ENCODE measurements around the gene EXOSC7. TPM values are rescaled to one million over a fixed set of nuclear protein-coding genes. Genes with fewer than 3 reads are reported as not detected.

The EXOSC7 gene
- total RNA-seq, 2 donors from 2014 or later, result 61.2 to 69.4 TPM

DNA sequence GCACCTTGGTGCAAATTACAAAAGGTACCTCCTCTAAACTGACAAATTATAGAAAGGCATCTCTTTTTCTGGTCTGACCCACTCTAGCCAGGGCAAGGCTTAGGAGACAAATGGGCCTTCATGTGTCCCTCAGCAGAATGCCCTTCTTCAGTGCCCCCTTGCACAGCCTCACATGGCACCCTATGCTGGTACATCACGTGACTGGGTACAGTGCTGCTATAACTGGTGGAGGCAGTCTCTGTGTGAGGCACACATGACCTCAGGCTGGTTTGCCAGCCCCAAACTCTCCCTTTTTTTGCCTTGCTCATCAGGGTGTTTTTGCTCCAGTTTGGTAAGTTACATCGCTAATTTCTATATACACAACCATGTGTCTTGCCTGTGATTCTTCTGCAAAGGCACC lies 53.2 kb downstream of the EXOSC7 start:
- H3K4me1 ChIP-seq (ENCODE audit: control insufficient read depth, insufficient read depth, low read length), result peaks cover 5% of the 10 kb centered on the region
- H3K9me3 Mint-ChIP-seq, result no peaks in the 10 kb centered on the region
- H3K27me3 ChIP-seq (ENCODE audit: control insufficient read depth, insufficient read depth, low read length, poor library complexity, severe bottlenecking), result peaks cover 55% of the 10 kb centered on the region
- no peak overlapping the region for H3K27ac Mint-ChIP-seq
- H3K4me3 ChIP-seq (ENCODE audit: low read length), result no peak overlapping the region
- no peak overlapping the region for H3K4me3 Mint-ChIP-seq
- H3K9ac ChIP-seq (ENCODE audit: extremely low read depth, low read length, poor library complexity, severe bottlenecking), result no peak overlapping the region
- 96 to 100% methylated on average over 1 to 2 of the region's 2 CpGs for WGBS, 2 experiments (ENCODE audit: insufficient coverage in 1 of 2, insufficient read length in 1 of 2)
- H3K27ac ChIP-seq (ENCODE audit: low read depth, low read length), result no peak overlapping the region
- no peaks in the 10 kb centered on the region for H3K36me3 ChIP-seq (ENCODE audit: control insufficient read depth, insufficient read depth, low read length)
- H3K36me3 Mint-ChIP-seq (ENCODE audit: low read depth), result no peaks in the 10 kb centered on the region
- TF ChIP-seq, protein P1, sequence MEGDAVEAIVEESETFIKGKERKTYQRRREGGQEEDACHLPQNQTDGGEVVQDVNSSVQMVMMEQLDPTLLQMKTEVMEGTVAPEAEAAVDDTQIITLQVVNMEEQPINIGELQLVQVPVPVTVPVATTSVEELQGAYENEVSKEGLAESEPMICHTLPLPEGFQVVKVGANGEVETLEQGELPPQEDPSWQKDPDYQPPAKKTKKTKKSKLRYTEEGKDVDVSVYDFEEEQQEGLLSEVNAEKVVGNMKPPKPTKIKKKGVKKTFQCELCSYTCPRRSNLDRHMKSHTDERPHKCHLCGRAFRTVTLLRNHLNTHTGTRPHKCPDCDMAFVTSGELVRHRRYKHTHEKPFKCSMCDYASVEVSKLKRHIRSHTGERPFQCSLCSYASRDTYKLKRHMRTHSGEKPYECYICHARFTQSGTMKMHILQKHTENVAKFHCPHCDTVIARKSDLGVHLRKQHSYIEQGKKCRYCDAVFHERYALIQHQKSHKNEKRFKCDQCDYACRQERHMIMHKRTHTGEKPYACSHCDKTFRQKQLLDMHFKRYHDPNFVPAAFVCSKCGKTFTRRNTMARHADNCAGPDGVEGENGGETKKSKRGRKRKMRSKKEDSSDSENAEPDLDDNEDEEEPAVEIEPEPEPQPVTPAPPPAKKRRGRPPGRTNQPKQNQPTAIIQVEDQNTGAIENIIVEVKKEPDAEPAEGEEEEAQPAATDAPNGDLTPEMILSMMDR (conservative IDR thresholded peaks at IDR 0.05), result no peak
- peaks cover 14% of the 10 kb centered on the region for H3K4me1 Mint-ChIP-seq
- H3K27me3 Mint-ChIP-seq (ENCODE audit: insufficient read depth), result peaks cover 84% of the 10 kb centered on the region
- no peaks in the 10 kb centered on the region for H3K9me3 ChIP-seq (ENCODE audit: control insufficient read depth, low read length)
- no peak for DNase-seq

DNA sequence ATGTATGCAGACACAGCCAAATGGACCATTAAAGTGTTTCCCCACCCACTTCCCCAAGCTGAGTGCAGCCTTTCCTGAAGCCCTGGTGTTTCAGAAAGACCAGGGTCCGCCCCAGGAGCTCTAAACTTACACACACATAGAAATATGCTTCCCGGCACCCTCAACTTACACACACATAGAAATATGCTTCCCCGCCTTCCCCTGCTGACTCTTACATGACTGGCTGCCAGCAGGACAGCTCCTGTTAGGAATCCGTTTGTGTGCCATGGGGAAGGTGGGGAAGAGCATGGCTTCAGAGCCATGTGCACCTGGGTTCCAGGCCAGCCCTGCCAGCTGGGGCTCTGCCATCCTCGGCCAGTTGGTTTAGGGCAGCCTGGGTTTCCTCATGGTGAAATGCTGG lies 53.6 kb downstream of the EXOSC7 start:
- Mint-ChIP-seq H3K27me3 (ENCODE audit: insufficient read depth) (peaks cover 84% of the 10 kb centered on the region), H3K9me3 (no peaks in the 10 kb centered on the region), H3K4me1 (peaks cover 9% of the 10 kb centered on the region), H3K4me3 (no peak overlapping the region), H3K27ac (no peak overlapping the region), H3K36me3 (ENCODE audit: low read depth) (no peaks in the 10 kb centered on the region)
- Histone ChIP-seq H3K27me3 (ENCODE audit: control insufficient read depth, insufficient read depth, low read length, poor library complexity, severe bottlenecking) (peaks cover 57% of the 10 kb centered on the region), H3K9ac (ENCODE audit: extremely low read depth, low read length, poor library complexity, severe bottlenecking) (no peak overlapping the region), H3K36me3 (ENCODE audit: control insufficient read depth, insufficient read depth, low read length) (no peaks in the 10 kb centered on the region), H3K4me1 (ENCODE audit: control insufficient read depth, insufficient read depth, low read length) (peaks cover under 1% of the 10 kb centered on the region), H3K27ac (ENCODE audit: low read depth, low read length) (no peak overlapping the region), H3K9me3 (ENCODE audit: control insufficient read depth, low read length) (no peaks in the 10 kb centered on the region), H3K4me3 (ENCODE audit: low read length) (no peak overlapping the region)
- 84 to 86% methylated on average over 1 to 5 of the region's 5 CpGs for WGBS, 2 experiments (ENCODE audit: insufficient coverage in 1 of 2, insufficient read length in 1 of 2)
- TF ChIP-seq, protein P1 (conservative IDR thresholded peaks at IDR 0.05), result no peak
- no peak for DNase-seq

DNA sequence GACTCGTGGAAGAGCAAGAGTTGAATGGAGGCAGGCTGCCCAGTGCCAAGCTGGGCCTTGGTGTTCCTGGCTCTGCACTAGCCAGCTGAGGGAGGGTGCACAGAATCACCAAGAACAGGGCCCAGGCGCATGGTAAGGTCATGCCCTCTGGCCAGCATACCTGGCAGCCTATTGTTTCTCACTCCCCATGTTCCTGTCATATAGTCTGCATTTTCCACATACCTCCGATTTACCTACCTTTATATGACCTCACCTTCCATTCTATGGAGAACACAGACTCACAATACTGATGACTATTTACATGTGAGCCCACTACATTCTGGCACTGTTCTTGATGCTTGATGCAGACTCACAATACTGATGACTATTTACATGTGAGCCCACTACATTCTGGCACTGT lies 55.5 kb downstream of the EXOSC7 start:
- Mint-ChIP-seq H3K4me3 (no peak overlapping the region), H3K9me3 (no peaks in the 10 kb centered on the region), H3K36me3 (ENCODE audit: low read depth) (no peaks in the 10 kb centered on the region), H3K4me1 (peaks cover 8% of the 10 kb centered on the region), H3K27ac (no peak overlapping the region), H3K27me3 (ENCODE audit: insufficient read depth) (peaks cover 84% of the 10 kb centered on the region)
- 88 to 98% methylated on average over 2 to 3 of the region's 3 CpGs for WGBS, 2 experiments (ENCODE audit: insufficient coverage in 1 of 2, insufficient read length in 1 of 2)
- H3K4me3 ChIP-seq (ENCODE audit: low read length), result no peak overlapping the region
- TF ChIP-seq, protein P1 (conservative IDR thresholded peaks at IDR 0.05), result no peak
- H3K27me3 ChIP-seq (ENCODE audit: control insufficient read depth, insufficient read depth, low read length, poor library complexity, severe bottlenecking), result peaks cover 57% of the 10 kb centered on the region
- no peaks in the 10 kb centered on the region for H3K9me3 ChIP-seq (ENCODE audit: control insufficient read depth, low read length)
- no peaks in the 10 kb centered on the region for H3K4me1 ChIP-seq (ENCODE audit: control insufficient read depth, insufficient read depth, low read length)
- H3K9ac ChIP-seq (ENCODE audit: extremely low read depth, low read length, poor library complexity, severe bottlenecking), result no peak overlapping the region
- H3K27ac ChIP-seq (ENCODE audit: low read depth, low read length), result no peak overlapping the region
- no peak for DNase-seq
- no peaks in the 10 kb centered on the region for H3K36me3 ChIP-seq (ENCODE audit: control insufficient read depth, insufficient read depth, low read length)

Measured in endodermal cell (in vitro differentiated cells).